Measurements from ENCODE around the gene HS2ST1. TPM values are rescaled to one million over a fixed set of nuclear protein-coding genes. Genes with fewer than 3 reads are reported as not detected.

Gene HS2ST1
- total and polyA plus RNA-seq, 4 donors = 4.1 to 45.3 (median 16.3) TPM

- Histone ChIP-seq H3K27ac (ENCODE audit: low read depth in 1 of 2, low read length in 1 of 2) (no peak overlapping the region), H3K9ac (ENCODE audit: insufficient read depth in 1 of 2, low read length in 2 of 2) (no peak overlapping the region), H3K4me3 (no peak overlapping the region), H3K36me3 (ENCODE audit: control insufficient read depth in 4 of 4, insufficient read depth in 4 of 4, low read length in 4 of 4) (no peaks in the 10 kb centered on the region), H3K9me3 (ENCODE audit: control insufficient read depth in 4 of 4, insufficient read depth in 3 of 4, low read length in 3 of 4) (peaks cover 0 to 3% (median 0%) of the 10 kb centered on the region in 4 donors), H3K27me3 (ENCODE audit: control insufficient read depth in 3 of 3, insufficient read depth in 3 of 3, low read length in 2 of 3) (no peaks in the 10 kb centered on the region), H3K4me1 (ENCODE audit: control insufficient read depth in 5 of 5, insufficient read depth in 5 of 5, low read length in 5 of 5) (peaks cover 0 to 5% (median 0%) of the 10 kb centered on the region in 5 donors)
- TF ChIP-seq, protein P1, sequence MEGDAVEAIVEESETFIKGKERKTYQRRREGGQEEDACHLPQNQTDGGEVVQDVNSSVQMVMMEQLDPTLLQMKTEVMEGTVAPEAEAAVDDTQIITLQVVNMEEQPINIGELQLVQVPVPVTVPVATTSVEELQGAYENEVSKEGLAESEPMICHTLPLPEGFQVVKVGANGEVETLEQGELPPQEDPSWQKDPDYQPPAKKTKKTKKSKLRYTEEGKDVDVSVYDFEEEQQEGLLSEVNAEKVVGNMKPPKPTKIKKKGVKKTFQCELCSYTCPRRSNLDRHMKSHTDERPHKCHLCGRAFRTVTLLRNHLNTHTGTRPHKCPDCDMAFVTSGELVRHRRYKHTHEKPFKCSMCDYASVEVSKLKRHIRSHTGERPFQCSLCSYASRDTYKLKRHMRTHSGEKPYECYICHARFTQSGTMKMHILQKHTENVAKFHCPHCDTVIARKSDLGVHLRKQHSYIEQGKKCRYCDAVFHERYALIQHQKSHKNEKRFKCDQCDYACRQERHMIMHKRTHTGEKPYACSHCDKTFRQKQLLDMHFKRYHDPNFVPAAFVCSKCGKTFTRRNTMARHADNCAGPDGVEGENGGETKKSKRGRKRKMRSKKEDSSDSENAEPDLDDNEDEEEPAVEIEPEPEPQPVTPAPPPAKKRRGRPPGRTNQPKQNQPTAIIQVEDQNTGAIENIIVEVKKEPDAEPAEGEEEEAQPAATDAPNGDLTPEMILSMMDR (IDR thresholded peaks at IDR 0.05; ENCODE audit: control extremely low read depth, extremely low read depth) = no peak
- no peak for DNase-seq
- WGBS, 2 donors = 64 to 78% methylated on average over 1 of the region's 1 CpG
- ATAC-seq (ENCODE audit: insufficient read depth, low FRiP score) = no peak
These were observed 143.9 kb downstream of the HS2ST1 start for GRCh38 chr1:87058343-87058649.

DNA sequence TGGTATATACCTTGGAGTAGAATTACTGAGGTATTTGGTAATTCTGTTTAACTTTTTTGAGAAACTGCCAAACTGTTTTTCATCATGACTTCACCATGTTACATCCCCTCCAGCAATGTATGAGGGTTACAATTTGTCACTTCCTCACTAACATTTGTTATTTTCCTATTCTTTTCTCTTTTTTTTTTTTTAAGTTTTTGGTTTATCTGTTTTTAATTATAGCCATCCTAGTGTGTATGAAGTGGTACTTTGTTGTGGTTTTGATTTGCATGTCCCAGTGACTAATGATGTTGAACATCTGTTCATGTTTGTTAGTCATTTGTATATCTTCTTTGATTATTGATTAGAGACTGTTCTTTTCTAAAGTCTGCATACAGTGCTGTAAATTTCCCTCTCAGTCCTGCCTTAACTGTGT lies 147.3 kb downstream of the HS2ST1 start:
- no peaks in the 10 kb centered on the region for H3K27me3 ChIP-seq (ENCODE audit: control insufficient read depth in 3 of 3, insufficient read depth in 3 of 3, low read length in 2 of 3)
- peaks cover 0 to 5% (median 0%) of the 10 kb centered on the region in 5 donors for H3K4me1 ChIP-seq (ENCODE audit: control insufficient read depth in 5 of 5, insufficient read depth in 5 of 5, low read length in 5 of 5)
- TF ChIP-seq, protein P1 (IDR thresholded peaks at IDR 0.05; ENCODE audit: control extremely low read depth, extremely low read depth) = no peak
- no peak for DNase-seq
- no peak overlapping the region for H3K4me3 ChIP-seq
- H3K9me3 ChIP-seq (ENCODE audit: control insufficient read depth in 4 of 4, insufficient read depth in 3 of 4, low read length in 3 of 4) = peaks cover 0 to 6% (median 0%) of the 10 kb centered on the region in 4 donors
- H3K27ac ChIP-seq (ENCODE audit: low read depth in 1 of 2, low read length in 1 of 2) = no peak overlapping the region
- no peak overlapping the region for H3K9ac ChIP-seq (ENCODE audit: insufficient read depth in 1 of 2, low read length in 2 of 2)
- H3K36me3 ChIP-seq (ENCODE audit: control insufficient read depth in 4 of 4, insufficient read depth in 4 of 4, low read length in 4 of 4) = no peaks in the 10 kb centered on the region
- ATAC-seq (ENCODE audit: insufficient read depth, low FRiP score) = no peak

DNA sequence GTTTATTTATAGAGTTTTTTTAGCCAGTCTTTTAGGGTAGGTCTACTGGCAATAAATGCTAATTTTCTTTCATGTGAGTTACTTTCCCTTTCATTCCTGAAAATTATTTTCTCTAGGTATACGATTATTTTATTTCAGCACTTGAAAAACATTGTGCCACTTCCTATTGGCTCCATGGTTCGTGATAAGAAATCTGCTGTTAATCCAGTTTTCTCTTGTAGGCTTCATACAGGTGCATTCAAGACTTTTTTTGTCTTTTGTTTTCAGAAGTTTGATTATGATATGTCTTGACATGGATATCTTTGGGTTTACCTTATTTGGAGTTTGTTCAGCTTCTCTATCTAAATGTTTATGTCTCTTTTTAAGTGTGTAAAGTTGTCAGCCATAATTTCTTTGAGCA lies 148.3 kb downstream of the HS2ST1 start:
- no peak overlapping the region for H3K27ac ChIP-seq (ENCODE audit: low read depth in 1 of 2, low read length in 1 of 2)
- H3K9ac ChIP-seq (ENCODE audit: insufficient read depth in 1 of 2, low read length in 2 of 2) = no peak overlapping the region
- 84 to 96% methylated on average over 2 of the region's 2 CpGs for WGBS, 2 donors
- peaks cover 0 to 5% (median 0%) of the 10 kb centered on the region in 5 donors for H3K4me1 ChIP-seq (ENCODE audit: control insufficient read depth in 5 of 5, insufficient read depth in 5 of 5, low read length in 5 of 5)
- DNase-seq (no peak), ATAC-seq (ENCODE audit: insufficient read depth, low FRiP score) (no peak)
- TF ChIP-seq, protein P1 (IDR thresholded peaks at IDR 0.05; ENCODE audit: control extremely low read depth, extremely low read depth) = no peak
- H3K4me3 ChIP-seq = no peak overlapping the region
- H3K27me3 ChIP-seq (ENCODE audit: control insufficient read depth in 3 of 3, insufficient read depth in 3 of 3, low read length in 2 of 3) = no peaks in the 10 kb centered on the region
- no peaks in the 10 kb centered on the region for H3K36me3 ChIP-seq (ENCODE audit: control insufficient read depth in 4 of 4, insufficient read depth in 4 of 4, low read length in 4 of 4)
- H3K9me3 ChIP-seq (ENCODE audit: control insufficient read depth in 4 of 4, insufficient read depth in 3 of 4, low read length in 3 of 4) = peaks cover 0 to 6% (median 0%) of the 10 kb centered on the region in 4 donors

DNA sequence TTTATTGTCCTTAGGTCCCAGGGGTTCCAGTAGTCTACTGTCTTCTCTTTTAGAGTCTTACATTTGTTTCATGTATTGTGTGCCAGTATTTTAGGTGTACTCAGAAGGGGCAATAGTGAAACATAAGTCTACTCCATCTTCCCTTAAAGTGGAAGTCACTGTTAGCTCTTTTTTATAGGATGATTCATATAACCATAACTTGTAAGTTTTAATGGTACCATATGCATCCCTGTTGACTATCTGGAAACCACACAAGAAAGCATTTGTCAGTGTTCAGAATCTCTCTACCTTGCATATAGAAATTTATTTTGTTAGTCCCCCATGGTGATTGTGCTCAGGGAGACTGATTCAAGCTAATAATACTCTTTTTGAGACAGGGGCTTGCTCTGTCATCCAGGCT lies 149.9 kb downstream of the HS2ST1 start:
- H3K4me3 ChIP-seq = no peak overlapping the region
- peaks cover 0 to 6% (median 0%) of the 10 kb centered on the region in 4 donors for H3K9me3 ChIP-seq (ENCODE audit: control insufficient read depth in 4 of 4, insufficient read depth in 3 of 4, low read length in 3 of 4)
- no peak overlapping the region for H3K27ac ChIP-seq (ENCODE audit: low read depth in 1 of 2, low read length in 1 of 2)
- peaks cover 0 to 2% (median 0%) of the 10 kb centered on the region in 5 donors for H3K4me1 ChIP-seq (ENCODE audit: control insufficient read depth in 5 of 5, insufficient read depth in 5 of 5, low read length in 5 of 5)
- H3K9ac ChIP-seq (ENCODE audit: insufficient read depth in 1 of 2, low read length in 2 of 2) = no peak overlapping the region
- TF ChIP-seq, protein P1 (IDR thresholded peaks at IDR 0.05; ENCODE audit: control extremely low read depth, extremely low read depth) = no peak
- DNase-seq (no peak), ATAC-seq (ENCODE audit: insufficient read depth, low FRiP score) (no peak)
- H3K36me3 ChIP-seq (ENCODE audit: control insufficient read depth in 4 of 4, insufficient read depth in 4 of 4, low read length in 4 of 4) = no peaks in the 10 kb centered on the region
- H3K27me3 ChIP-seq (ENCODE audit: control insufficient read depth in 3 of 3, insufficient read depth in 3 of 3, low read length in 2 of 3) = no peaks in the 10 kb centered on the region

All from lung (tissue), 12 donors.